ENCODE measurements around the gene RALA. TPM values are rescaled to one million over a fixed set of nuclear protein-coding genes. Genes with fewer than 3 reads are reported as not detected.

RALA gene, protein sequence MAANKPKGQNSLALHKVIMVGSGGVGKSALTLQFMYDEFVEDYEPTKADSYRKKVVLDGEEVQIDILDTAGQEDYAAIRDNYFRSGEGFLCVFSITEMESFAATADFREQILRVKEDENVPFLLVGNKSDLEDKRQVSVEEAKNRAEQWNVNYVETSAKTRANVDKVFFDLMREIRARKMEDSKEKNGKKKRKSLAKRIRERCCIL
- total RNA-seq (2022; extraction: Qiagen RNA extraction): 29.1 to 42.2 TPM (median 32.2 TPM) in 5 replicates

DNA sequence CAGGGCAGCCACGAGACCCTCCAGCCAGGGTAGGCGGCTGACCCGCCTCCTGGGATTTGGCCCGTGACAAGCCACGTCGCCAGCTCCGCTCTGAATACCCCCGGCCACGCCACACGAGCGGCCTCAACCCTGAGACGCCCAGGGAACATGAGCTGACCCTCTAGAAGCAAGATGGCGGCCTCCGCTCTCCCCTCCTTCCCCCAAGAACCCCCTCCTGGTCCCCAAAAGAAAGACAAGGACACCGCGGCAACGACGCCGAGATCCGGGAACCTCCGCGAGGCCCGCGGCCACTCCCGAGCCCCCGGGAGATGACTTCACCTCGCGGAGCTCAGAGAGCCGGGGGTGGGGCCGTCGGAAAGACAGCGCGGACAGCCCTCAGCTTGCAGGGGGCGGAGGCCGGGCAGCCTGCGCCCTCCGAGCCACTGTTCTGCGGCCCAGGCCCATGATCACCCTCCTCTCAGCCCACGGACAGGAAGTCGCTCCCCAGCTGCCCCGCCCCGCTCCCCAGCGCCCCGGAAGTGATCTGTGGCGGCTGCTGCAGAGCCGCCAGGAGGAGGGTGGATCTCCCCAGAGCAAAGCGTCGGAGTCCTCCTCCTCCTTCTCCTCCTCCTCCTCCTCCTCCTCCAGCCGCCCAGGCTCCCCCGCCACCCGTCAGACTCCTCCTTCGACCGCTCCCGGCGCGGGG lies at the start of gene RALA:
TSS of gene RALA (plus strand) at position 526 of the 685 bp plus-strand sequence. CDS start 63,096 bp downstream, outside the sequence.

Other genes starting within 250 kb of the RALA start
- gene YAE1, start 57.2 kb upstream of the RALA start, total RNA-seq (2022; extraction: Qiagen RNA extraction): 16.8 to 26.2 TPM (median 18.1 TPM) in 5 replicates